ENCODE measurements around the gene IQSEC1. TPM values are rescaled to one million over a fixed set of nuclear protein-coding genes. Genes with fewer than 3 reads are reported as not detected.

The IQSEC1 gene
- total RNA-seq, 6 experiments from 2014 or later, result 21.1 to 25.1 (median 21.9) TPM

- Mint-ChIP-seq H3K27me3 (ENCODE audit: insufficient read depth) (peaks cover 30% of the 10 kb centered on the region), H3K27ac (no peak overlapping the region), H3K4me1 (ENCODE audit: low read depth) (no peaks in the 10 kb centered on the region; the same call in 1 of the 2 replicates), H3K36me3 (ENCODE audit: low read depth) (no peaks in the 10 kb centered on the region), H3K4me3 (no peak overlapping the region), H3K9me3 (no peaks in the 10 kb centered on the region)
- TF ChIP-seq, protein P1, sequence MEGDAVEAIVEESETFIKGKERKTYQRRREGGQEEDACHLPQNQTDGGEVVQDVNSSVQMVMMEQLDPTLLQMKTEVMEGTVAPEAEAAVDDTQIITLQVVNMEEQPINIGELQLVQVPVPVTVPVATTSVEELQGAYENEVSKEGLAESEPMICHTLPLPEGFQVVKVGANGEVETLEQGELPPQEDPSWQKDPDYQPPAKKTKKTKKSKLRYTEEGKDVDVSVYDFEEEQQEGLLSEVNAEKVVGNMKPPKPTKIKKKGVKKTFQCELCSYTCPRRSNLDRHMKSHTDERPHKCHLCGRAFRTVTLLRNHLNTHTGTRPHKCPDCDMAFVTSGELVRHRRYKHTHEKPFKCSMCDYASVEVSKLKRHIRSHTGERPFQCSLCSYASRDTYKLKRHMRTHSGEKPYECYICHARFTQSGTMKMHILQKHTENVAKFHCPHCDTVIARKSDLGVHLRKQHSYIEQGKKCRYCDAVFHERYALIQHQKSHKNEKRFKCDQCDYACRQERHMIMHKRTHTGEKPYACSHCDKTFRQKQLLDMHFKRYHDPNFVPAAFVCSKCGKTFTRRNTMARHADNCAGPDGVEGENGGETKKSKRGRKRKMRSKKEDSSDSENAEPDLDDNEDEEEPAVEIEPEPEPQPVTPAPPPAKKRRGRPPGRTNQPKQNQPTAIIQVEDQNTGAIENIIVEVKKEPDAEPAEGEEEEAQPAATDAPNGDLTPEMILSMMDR (IDR thresholded peaks at IDR 0.05), result no peak
- no peak for DNase-seq
These were observed 221.0 kb downstream of the IQSEC1 start for GRCh38 chr3:12852201-12852600.

Other genes with a start within 250 kb of the IQSEC1 start
- gene RPL32, start 231.9 kb downstream of the IQSEC1 start, total RNA-seq (2021; fragmentation: NEBNext Ultra II Directional; extraction: Animal tissue kit (Norgen Biotek cat#: 25700)), result 1,000 to 10,000 TPM; 1,490 to 1,730 (median 1,677) TPM

All from HFFc6 (cell line).